H1 (cell line): ENCODE measurements around the gene KLHL33. TPM values are rescaled to one million over a fixed set of nuclear protein-coding genes. Genes with fewer than 3 reads are reported as not detected.

ENCODE experiments used
- BCL11A ChIP-seq, 2 experiments: IDR thresholded peaks; one replicate each; pipeline ENCODE4 v1.6.1; 2011; ENCODE audit warnings: low read depth in 2 of 2, low read length in 2 of 2, mild to moderate bottlenecking in 2 of 2
- CBX8 ChIP-seq: fragments of 300-800, 300-1000 bp; sonication (generic); IDR thresholded peaks from 2 replicates; pipeline ENCODE4 v1.7.1; 2016; ENCODE audit warnings: low read depth, low read length, borderline replicate concordance
- GTF2F1 ChIP-seq: IDR thresholded peaks from 2 replicates; pipeline ENCODE4 v1.6.1; 2012; ENCODE audit warnings: low read depth, low read length, improper control_type of control experiment, borderline replicate concordance
- polyA plus RNA-seq, 7 experiments: library from polyadenylated mRNA; depleted of rRNA in 3 of 7; stranded (reverse) in 5 of 7; unstranded in 2 of 7; fragments of >200 nt in 5 of 7; fragments of 200-250 nt in 2 of 7; gene quantifications; 1 replicate in 5 of 7; 2 replicates in 1 of 7; 4 replicates in 1 of 7; pipeline versions ENCODE4 v1.2.1 to v1.2.3, GENCODE V29; 2011 to 2013; ENCODE audit warnings: missing spikeins in 2 of 7, mixed read lengths in 2 of 7
- total RNA-seq: library from RNA; stranded (reverse); fragmentation: NEBNext Ultra II Directional; extraction: Animal tissue kit (Norgen Biotek cat#: 25700); gene quantifications from 2 replicates; pipeline ENCODE4 v1.2.1, GENCODE V29; 2021

KLHL33 gene
- total and polyA plus RNA-seq, 2 of the 8 experiments (the other 6 are each of a cell fraction or from before 2014, with no cell fraction given) = 0.11 to 0.17 TPM

GRCh38 chr14:20478894-20479293 lies 42.9 kb upstream of the KLHL33 start (continued):
- TF ChIP-seq GTF2F1 (no peak), CBX8 (no peak), BCL11A (IDR thresholded peaks at IDR 0.05; ENCODE audit: low read depth in 2 of 2, low read length in 2 of 2) (no peak)
